ENCODE data around the gene TSPOAP1. TPM values are rescaled to one million over a fixed set of nuclear protein-coding genes. Genes with fewer than 3 reads are reported as not detected.

TSPOAP1 gene
- total and polyA plus RNA-seq, 10 of the 15 experiments (the other 5 are each of a cell fraction or from before 2014, with no cell fraction given): 0.58 to 16.4 (median 4.2) TPM; not detected in 1

DNA sequence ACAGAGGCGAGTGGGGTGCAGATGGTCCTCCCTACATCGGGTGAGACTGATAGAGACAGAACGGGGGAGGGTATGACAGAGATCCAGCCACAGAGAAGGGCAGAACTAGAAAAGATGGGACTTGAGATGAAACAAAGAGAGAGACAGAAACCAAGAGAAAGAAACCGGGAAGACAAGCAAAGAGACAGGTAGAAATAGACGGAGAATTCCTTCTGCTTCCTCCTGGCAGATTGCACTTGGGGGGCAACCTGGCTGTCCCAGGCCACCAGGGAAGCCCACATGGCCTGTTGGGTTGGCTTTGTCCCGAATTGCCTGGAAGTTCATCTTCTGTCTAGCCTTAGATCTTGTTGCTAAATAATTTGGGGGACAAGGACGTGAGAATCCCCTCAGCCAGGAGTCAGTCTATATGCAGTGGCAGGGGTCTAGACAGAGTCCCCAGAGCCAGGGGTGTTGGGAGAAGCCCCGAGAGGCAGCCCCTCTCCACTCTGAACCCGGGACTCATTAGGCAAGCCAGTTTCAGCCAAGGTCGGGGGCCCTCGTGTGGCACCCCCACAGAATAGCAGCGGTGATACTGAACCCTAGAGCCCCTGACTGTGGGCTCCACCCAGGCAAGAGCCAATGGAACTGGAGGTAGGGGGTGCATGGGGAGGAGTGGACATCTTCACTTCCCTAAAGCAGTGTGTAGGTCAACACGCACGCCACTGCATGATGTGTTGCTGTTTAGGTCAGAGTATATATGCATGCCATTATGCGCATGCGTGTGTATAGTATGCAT lies 627 bp upstream of the TSPOAP1 start (continued):
- TF ChIP-seq ZBTB40 (IDR thresholded peaks at IDR 0.05; ENCODE audit: borderline replicate concordance): no peak; the same call in 1 of the 2 replicates
- TF ChIP-seq TCF3 (IDR thresholded peaks at IDR 0.05; ENCODE audit: borderline replicate concordance, insufficient read depth, low read depth, low read length): peak; percentile 77; the same call in 1 of the 2 replicates
- TF ChIP-seq FOXK2 (IDR thresholded peaks at IDR 0.05): peak; percentile 90
- no peak for TF ChIP-seq CBX3 (IDR thresholded peaks at IDR 0.05; ENCODE audit: borderline replicate concordance, low read depth)
- no peak for TF ChIP-seq FOXM1 (IDR thresholded peaks at IDR 0.05; ENCODE audit: low read depth, low read length)
- no peak for TF ChIP-seq HDAC2 (IDR thresholded peaks at IDR 0.05)
- TF ChIP-seq MYB (IDR thresholded peaks at IDR 0.05; ENCODE audit: borderline replicate concordance, low read depth, low read length): no peak; the same call in 1 of the 2 replicates
- TF ChIP-seq ESRRA (IDR thresholded peaks at IDR 0.05; ENCODE audit: low read length): 0 out of 2 replicates have a peak, but pooled peaks have one; percentile 45
- peak; percentile 43; the same call in 1 of the 2 replicates for TF ChIP-seq TCF7 (IDR thresholded peaks at IDR 0.05; ENCODE audit: borderline replicate concordance)
- TF ChIP-seq CEBPB (IDR thresholded peaks at IDR 0.05; ENCODE audit: borderline replicate concordance in 1 of 2, low read depth in 2 of 2, low read length in 2 of 2): no peak
- peak; percentile 77 for TF ChIP-seq EED (IDR thresholded peaks at IDR 0.05; ENCODE audit: low read depth)
- peak; percentile 98 for TF ChIP-seq POLR2AphosphoS5 (IDR thresholded peaks at IDR 0.05; ENCODE audit: low read length)
- TF ChIP-seq, protein P1, sequence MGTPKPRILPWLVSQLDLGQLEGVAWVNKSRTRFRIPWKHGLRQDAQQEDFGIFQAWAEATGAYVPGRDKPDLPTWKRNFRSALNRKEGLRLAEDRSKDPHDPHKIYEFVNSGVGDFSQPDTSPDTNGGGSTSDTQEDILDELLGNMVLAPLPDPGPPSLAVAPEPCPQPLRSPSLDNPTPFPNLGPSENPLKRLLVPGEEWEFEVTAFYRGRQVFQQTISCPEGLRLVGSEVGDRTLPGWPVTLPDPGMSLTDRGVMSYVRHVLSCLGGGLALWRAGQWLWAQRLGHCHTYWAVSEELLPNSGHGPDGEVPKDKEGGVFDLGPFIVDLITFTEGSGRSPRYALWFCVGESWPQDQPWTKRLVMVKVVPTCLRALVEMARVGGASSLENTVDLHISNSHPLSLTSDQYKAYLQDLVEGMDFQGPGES (IDR thresholded peaks at IDR 0.05): no peak
- TF ChIP-seq ZBTB4 (CRISPR knock-in tag; IDR thresholded peaks at IDR 0.05): peak; percentile 88
- no peak for TF ChIP-seq SKIL (IDR thresholded peaks at IDR 0.05; ENCODE audit: low read depth, poor library complexity, severe bottlenecking)
- no peak for TF ChIP-seq SREBF2 (IDR thresholded peaks at IDR 0.05; ENCODE audit: low read length)

Data from GM12878 (cell line).